ENCODE measurements around the gene ZNF239. TPM values are rescaled to one million over a fixed set of nuclear protein-coding genes. Genes with fewer than 3 reads are reported as not detected.

The ZNF239 gene
- polyA plus RNA-seq, 1 donor from 2014 or later: 4.2 TPM

Other genes starting within 250 kb of the ZNF239 start
- not detected in 2 replicates for gene FXYD4, start 203.0 kb downstream of the ZNF239 start, polyA plus RNA-seq
- 65.0 and 65.8 TPM in 2 replicates for gene HNRNPF, start 165.4 kb downstream of the ZNF239 start, polyA plus RNA-seq
- 6.2 and 11.8 TPM in 2 replicates for gene ZNF487, start 137.5 kb downstream of the ZNF239 start, polyA plus RNA-seq
- 2.0 and 3.5 TPM in 2 replicates for gene ZNF485, start 31.8 kb upstream of the ZNF239 start, polyA plus RNA-seq
- 162 and 175 TPM in 2 replicates for gene ZNF32, start 74.3 kb upstream of the ZNF239 start, polyA plus RNA-seq

Data from neural cell (in vitro differentiated cells).